Iris pigment epithelial cell (primary cell): ENCODE data around the gene BCR.

Experiments used
- DNase-seq: peaks from one replicate; pipeline ENCODE4 v3.0.0-alpha.2; 2011; ENCODE audit warnings: low read depth

Gene BCR

GRCh38 chr22:23262518-23263332 is 82.4 kb downstream of the BCR start:
- no peak for DNase-seq

- DNase-seq, result no peak
These were observed 83.6 kb downstream of the BCR start for GRCh38 chr22:23263651-23264555.

GRCh38 chr22:23264610-23265367 is 84.5 kb downstream of the BCR start:
- DNase-seq, result no peak

DNA sequence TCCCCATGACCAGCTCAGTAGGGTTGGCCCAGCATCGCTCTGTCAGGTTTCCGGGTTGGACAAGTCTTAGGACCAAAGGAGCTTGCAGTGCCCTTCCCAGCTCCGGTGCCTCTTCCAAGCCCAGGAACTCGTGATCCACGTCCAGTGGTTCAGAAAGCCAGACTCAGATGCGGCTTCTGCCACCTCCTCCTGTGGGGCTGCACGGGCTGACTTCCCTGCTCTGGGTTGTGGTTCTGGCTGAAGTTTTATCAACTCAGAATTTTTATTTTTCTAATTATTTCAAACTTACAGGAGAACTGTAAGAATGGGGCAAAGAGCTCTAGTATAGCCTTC is 85.0 kb downstream of the BCR start:
- no peak for DNase-seq

GRCh38 chr22:23266780-23267179 is 86.5 kb downstream of the BCR start:
- DNase-seq, result no peak

DNA sequence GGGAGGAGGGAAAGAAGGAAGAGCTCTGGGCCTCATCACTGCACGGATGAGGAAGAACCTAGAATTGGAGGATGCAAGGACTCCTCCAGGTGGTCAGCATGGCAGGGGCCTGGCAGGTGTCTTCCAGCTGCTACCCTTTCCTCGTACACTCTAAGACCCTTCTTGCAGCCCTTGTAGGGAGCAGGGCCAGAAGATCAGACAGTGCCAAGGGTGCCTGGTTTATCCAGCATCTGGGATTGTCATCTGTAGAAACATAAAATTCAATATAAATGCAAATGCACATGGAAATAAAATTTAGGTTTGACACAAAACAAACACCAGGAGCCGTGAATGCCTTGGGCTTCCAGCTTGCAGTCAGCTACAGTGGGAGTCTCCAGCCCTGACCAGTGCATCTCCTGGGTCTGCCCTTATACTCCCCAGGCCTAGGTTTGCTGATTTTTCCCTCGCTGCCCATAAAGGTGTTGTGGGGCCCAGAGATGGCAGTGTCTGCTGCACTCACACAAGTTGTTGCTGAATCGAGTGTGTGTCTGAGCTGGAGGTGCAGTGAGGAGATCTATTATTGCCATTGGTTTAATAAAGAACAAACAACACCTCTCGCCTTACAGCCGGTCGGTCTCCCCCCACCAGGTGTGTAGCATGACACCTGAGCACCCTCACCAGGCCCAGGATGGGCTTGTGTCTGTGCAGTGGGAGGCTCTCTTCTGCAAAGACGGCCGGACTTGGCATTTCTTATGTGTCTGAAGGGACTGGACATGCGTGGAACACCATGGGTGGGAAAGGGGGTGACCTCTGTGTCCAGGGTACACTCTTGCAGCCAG is 87.1 kb downstream of the BCR start:
- DNase-seq, result no peak

GRCh38 chr22:23268139-23268712 is 87.9 kb downstream of the BCR start:
- no peak for DNase-seq

GRCh38 chr22:23268877-23269276 is 88.6 kb downstream of the BCR start:
- no peak for DNase-seq

GRCh38 chr22:23269441-23270211 is 89.3 kb downstream of the BCR start:
- DNase-seq, result no peak

DNA sequence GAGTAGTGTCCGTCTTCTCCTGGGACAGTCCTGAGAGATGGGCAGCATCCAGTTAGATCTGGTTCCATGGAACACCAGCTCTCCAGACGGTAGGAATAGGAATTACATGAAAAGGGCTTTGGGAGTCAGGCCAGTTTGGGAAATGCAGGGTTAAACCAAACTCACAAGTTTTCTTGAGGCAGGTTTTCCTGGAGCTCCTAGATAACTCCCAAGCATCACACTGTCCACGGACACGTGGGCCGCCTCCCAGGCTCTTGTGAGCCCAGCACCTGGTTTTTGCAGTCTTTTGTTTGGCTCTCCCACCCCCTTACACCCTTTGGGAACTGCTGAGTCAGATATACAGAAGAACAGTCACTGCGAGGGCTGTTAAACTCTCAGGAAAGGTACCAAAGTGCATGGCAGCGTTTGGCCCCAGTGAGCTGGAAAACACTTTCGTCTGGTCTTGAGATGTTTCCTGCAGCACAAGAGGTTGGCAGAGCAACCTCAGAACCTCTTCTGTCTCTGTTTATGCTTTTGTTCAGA is 90.0 kb downstream of the BCR start:
- no peak for DNase-seq

DNA sequence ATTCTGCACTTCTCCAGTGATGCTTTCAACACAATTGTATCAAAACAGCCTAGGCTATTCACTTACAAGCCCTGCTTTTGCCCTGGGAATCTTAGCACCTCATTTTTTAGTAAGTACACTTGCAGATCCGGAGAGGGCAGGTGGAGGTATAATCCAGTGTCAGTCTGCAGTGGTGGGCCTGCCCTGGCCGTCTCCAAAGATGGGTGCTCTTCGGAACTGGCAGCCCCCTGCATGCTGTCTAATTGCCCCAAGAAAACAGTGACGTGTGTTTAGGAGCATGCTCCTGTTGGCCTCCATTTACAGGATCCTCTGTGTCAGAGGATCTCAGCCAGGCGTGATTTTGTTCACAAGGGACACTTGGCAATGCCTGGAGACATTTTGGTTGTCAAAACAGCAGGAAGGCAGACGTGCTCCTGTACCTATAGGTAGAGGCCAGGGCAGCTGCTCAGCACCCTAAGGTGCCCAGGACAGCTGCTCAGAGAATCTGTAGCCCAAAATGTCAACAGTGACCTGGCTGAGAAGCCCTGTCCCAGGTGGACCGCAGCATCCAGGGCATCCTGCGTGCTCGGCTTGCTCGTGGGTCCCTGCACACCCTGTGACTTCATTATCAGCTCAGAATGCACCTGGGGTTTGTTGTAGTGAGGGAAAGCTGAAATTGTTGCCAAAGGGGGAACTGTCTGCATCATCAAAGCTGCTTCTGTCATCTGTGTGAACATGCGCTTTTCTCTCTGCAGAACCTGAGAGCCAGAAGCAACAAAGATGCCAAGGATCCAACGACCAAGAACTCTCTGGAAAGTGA is 90.7 kb downstream of the BCR start:
- no peak for DNase-seq

- DNase-seq, result no peak
These were observed 91.2 kb downstream of the BCR start for GRCh38 chr22:23271597-23271908.

- DNase-seq, result no peak
These were observed 92.1 kb downstream of the BCR start for GRCh38 chr22:23272371-23272770.

DNA sequence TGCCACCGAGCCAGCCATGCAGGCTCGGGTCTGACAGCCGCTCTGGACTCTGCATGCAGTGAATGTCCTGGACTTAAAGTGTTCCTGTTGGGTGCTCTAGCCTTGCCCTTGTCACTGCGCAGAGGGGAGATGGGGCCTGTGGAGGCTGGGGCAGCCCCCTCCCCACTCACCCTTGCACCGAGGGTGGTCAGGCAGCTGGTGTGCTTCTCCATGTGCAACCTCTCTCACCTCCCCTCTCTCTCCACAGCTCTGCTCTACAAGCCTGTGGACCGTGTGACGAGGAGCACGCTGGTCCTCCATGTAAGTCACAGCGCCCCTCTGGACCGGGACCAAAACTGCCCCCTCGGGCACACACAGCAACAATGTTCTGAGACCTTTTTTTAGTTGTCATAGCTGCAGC is 92.5 kb downstream of the BCR start:
- DNase-seq, result no peak

- DNase-seq, result no peak
These were observed 93.3 kb downstream of the BCR start for GRCh38 chr22:23273445-23274145.

DNA sequence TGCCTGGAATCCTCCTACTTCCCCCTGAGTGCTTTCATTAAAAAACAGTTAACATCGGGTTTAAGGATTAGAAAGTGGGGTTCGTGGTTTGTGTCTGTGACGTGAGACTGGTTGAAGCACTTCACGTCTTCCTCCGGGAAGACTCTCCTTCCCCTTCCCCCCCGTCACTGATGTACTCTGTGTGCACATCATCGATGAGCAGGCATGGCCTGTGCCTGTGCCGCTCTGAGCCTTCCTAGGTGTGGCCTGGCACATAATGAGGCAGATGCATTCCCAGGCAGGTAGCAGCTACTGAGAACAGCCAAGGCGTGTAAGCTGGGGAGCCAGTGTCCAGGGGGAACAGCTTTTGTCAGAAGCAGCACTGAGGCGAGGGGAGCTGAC is 93.8 kb downstream of the BCR start:
- no peak for DNase-seq

DNA sequence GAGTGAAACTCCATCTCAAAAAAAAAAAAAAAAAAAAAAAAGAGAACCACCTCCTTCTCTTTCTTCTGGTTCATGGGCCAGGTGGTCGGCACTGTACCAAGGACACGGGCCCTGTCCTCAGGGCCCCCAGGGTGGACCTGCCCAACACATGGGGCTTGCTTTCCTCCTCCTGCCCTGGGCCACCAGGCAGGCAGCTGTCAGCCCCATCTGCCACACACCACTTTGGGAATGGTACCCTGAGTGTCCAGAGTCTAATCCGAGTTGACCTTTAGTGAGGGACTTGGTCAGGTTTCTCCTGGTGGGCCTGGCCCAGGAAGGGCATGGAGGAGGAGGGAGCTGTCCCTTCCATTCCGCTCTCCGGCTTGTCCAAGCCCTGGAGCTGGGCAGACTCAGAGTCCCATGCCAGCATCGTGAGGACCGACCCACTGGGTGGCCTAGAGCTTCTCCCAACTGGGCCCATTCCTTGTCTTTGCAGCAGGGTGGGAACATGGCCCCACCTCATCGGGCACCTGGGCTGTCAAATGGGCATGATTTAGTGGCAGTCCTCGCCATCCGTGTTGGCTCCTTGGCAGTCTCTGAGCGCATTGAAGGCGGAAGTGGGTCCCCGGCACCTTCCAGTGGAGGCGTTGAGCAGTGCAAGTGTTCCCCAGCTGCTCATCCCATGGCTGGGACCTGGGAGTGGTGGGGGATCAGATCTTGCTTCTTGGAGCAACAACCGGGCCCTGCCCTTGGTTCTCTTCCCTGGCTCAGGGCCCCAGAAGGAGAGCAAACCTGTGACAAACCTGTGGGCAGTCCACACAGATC is 94.8 kb downstream of the BCR start:
- no peak for DNase-seq

GRCh38 chr22:23275751-23276150 is 95.4 kb downstream of the BCR start:
- no peak for DNase-seq
